ENCODE measurements around the gene CSF3R.

- TF ChIP-seq POLR2AphosphoS5 (IDR thresholded peaks at IDR 0.05; ENCODE audit: low read depth) (no peak), CTCF (IDR thresholded peaks at IDR 0.05; ENCODE audit: insufficient read depth, low read length) (no peak), REST (IDR thresholded peaks at IDR 0.05; ENCODE audit: insufficient replicate concordance, low read depth) (no peak), GABPA (IDR thresholded peaks at IDR 0.05; ENCODE audit: low read depth) (no peak)
These were observed 16.2 kb downstream of the CSF3R start for GRCh38 chr1:36466370-36467026.
